GM23338 (cell line): ENCODE measurements around the gene NUP42. TPM values are rescaled to one million over a fixed set of nuclear protein-coding genes. Genes with fewer than 3 reads are reported as not detected.

Experiments used
- ATAC-seq: fragments of 200-7000 bp; cut with Tn5 transposase; 3 replicates; pipeline ENCODE4 v1.9.1; 2020
- DNase-seq: peaks from one replicate; pipeline ENCODE4 v3.0.0-alpha.2; 2015; ENCODE audit warnings: low spot score
- H2AFZ ChIP-seq: fragments of 200-600 bp; sonication (generic); 2 replicates; pipeline ENCODE4 v1.8.0; 2016; ENCODE audit warnings: antibody characterized with exemption, mild to moderate bottlenecking, moderate library complexity
- H3F3A ChIP-seq: fragments of 200-600 bp; sonication (generic); replicated peaks from 2 replicates; pipeline ENCODE4 v1.8.0; 2017; ENCODE audit warnings: antibody characterized with exemption, mixed run types, low read depth
- H3K27ac ChIP-seq: fragments of 200-600 bp; sonication (generic); 2 replicates; pipeline ENCODE4 v1.6.1; 2016; ENCODE audit warnings: low read depth
- H3K27me3 ChIP-seq: fragments of 200-600 bp; sonication (generic); 2 replicates; pipeline ENCODE4 v1.8.0; 2016; ENCODE audit warnings: mild to moderate bottlenecking, mixed run types, moderate library complexity; ENCODE audit not compliant: insufficient read depth
- H3K36me3 ChIP-seq: fragments of 200-600 bp; sonication (generic); 2 replicates; pipeline ENCODE4 v1.8.0; 2016; ENCODE audit warnings: mild to moderate bottlenecking; ENCODE audit not compliant: insufficient read depth
- H3K4me1 ChIP-seq: fragments of 200-600 bp; sonication (generic); 2 replicates; pipeline ENCODE4 v1.8.0; 2016; ENCODE audit warnings: mild to moderate bottlenecking, moderate library complexity; ENCODE audit not compliant: insufficient read depth
- H3K4me2 ChIP-seq: fragments of 200-600 bp; sonication (generic); 2 replicates; pipeline ENCODE4 v1.7.1; 2017; ENCODE audit warnings: mixed run types
- H3K4me3 ChIP-seq: fragments of 200-600 bp; sonication (generic); 2 replicates; pipeline ENCODE4 v1.6.1; 2016; ENCODE audit warnings: mixed run types
- H3K79me2 ChIP-seq: fragments of 200-600 bp; sonication (generic); replicated peaks from 2 replicates; pipeline ENCODE4 v1.8.0; 2017; ENCODE audit warnings: mild to moderate bottlenecking; ENCODE audit not compliant: insufficient read depth
- H3K9me2 ChIP-seq: fragments of 200-600 bp; sonication (generic); 2 replicates; pipeline ENCODE4 v1.8.0; 2017; ENCODE audit not compliant: insufficient read depth
- H4K20me1 ChIP-seq: fragments of 200-600 bp; sonication (generic); replicated peaks from 2 replicates; pipeline ENCODE4 v1.8.0; 2017; ENCODE audit warnings: mild to moderate bottlenecking; ENCODE audit not compliant: insufficient read depth
- H3K27ac Mint-ChIP-seq: 2 replicates; pipeline ENCODE4 v1.8.0; 2020; ENCODE audit warnings: inconsistent platforms, mild to moderate bottlenecking, moderate library complexity, mixed read lengths
- H3K27me3 Mint-ChIP-seq: 3 replicates; pipeline ENCODE4 v1.8.0; 2022; ENCODE audit warnings: low read depth, mild to moderate bottlenecking, moderate library complexity, mixed read lengths, inconsistent platforms; ENCODE audit not compliant: insufficient read depth, poor library complexity
- H3K36me3 Mint-ChIP-seq: 3 replicates; pipeline ENCODE4 v1.8.0; 2021; ENCODE audit warnings: low read depth, mild to moderate bottlenecking, inconsistent platforms, moderate library complexity, mixed read lengths
- H3K4me1 Mint-ChIP-seq: 3 replicates; pipeline ENCODE4 v1.8.0; 2020; ENCODE audit warnings: mild to moderate bottlenecking, inconsistent platforms, mixed read lengths
- H3K4me3 Mint-ChIP-seq: 3 replicates; pipeline ENCODE4 v1.8.0; 2021; ENCODE audit warnings: moderate library complexity, mild to moderate bottlenecking, inconsistent platforms, mixed read lengths
- H3K9me3 Mint-ChIP-seq: 3 replicates; pipeline ENCODE4 v1.8.0; 2020; ENCODE audit warnings: moderate library complexity, mild to moderate bottlenecking, inconsistent platforms, mixed read lengths
- ETS1 ChIP-seq: IDR thresholded peaks from 2 replicates; pipeline ENCODE4 v1.6.1; 2016; ENCODE audit warnings: antibody characterized with exemption
- NANOG ChIP-seq: IDR thresholded peaks from 2 replicates; pipeline ENCODE4 v1.6.1; 2016; ENCODE audit warnings: antibody characterized with exemption, borderline replicate concordance
- POLR2AphosphoS5 ChIP-seq: IDR thresholded peaks from 2 replicates; pipeline ENCODE4 v1.6.1; 2016; ENCODE audit warnings: antibody characterized with exemption, low read depth
- REST ChIP-seq: IDR thresholded peaks from one replicate; pipeline ENCODE4 v1.6.1; 2018; ENCODE audit warnings: antibody characterized with exemption; ENCODE audit not compliant: unreplicated experiment
- ZNF331 ChIP-seq: fragments of 250-450 bp; sonication (Bioruptor Pico); IDR thresholded peaks from 2 replicates; pipeline ENCODE4 v1.5.0; 2020; ENCODE audit warnings: low read depth, mild to moderate bottlenecking, moderate library complexity
- ZNF462 ChIP-seq: fragments of 250-450 bp; sonication (Bioruptor Pico); IDR thresholded peaks from 2 replicates; pipeline ENCODE4 v1.5.0; 2020; ENCODE audit warnings: mild to moderate bottlenecking, moderate library complexity
- polyA plus RNA-seq: library from polyadenylated mRNA; unstranded; fragments of >200 nt; fragmentation: Nextera tagmentation; extraction: Ambion mirVana; gene quantifications from 2 replicates; pipeline ENCODE4 v1.2.1, GENCODE V29; 2016
- total RNA-seq: library from RNA; depleted of rRNA; stranded (reverse); fragments of >200 nt; shearing (Covaris generic); gene quantifications from 2 replicates; pipeline ENCODE4 v1.2.3, GENCODE V29; 2014
- TF ChIP-seq, protein P1 (sequence below), 2 experiments: fragments of 200-600 bp in 1 of 2; sonication (generic) in 1 of 2; conservative IDR thresholded peaks; 2 replicates each; pipeline versions ENCODE4 v1.5.1 to v1.6.1; 2016 to 2017; ENCODE audit warnings: antibody characterized with exemption in 2 of 2, low read depth in 2 of 2, mild to moderate bottlenecking in 2 of 2, moderate library complexity in 1 of 2

NUP42 gene
- total and polyA plus RNA-seq, 2 experiments from 2014 or later: 39.1 to 42.7 TPM

GRCh38 chr7:23232966-23233365 lies 51.1 kb downstream of the NUP42 start:
- H3K27ac Mint-ChIP-seq: no peak overlapping the region
- H3K36me3 Mint-ChIP-seq: no peaks in the 10 kb centered on the region

More at GRCh38 chr7:23232966-23233365, 51.1 kb downstream of the NUP42 start:
- Histone ChIP-seq H3K36me3 (no peaks in the 10 kb centered on the region), H3K27ac (no peak overlapping the region), H3K27me3 (no peaks in the 10 kb centered on the region), H3K4me3 (no peak overlapping the region), H3F3A (no peaks in the 10 kb centered on the region), H3K9me2 (no peaks in the 10 kb centered on the region), H3K4me1 (no peaks in the 10 kb centered on the region), H3K4me2 (no peak overlapping the region), H2AFZ (no peak overlapping the region), H3K79me2 (no peaks in the 10 kb centered on the region), H4K20me1 (no peaks in the 10 kb centered on the region)
- Mint-ChIP-seq H3K9me3 (no peaks in the 10 kb centered on the region), H3K4me1 (peaks cover 4% of the 10 kb centered on the region), H3K4me3 (no peak overlapping the region), H3K27me3 (peaks cover 11% of the 10 kb centered on the region)
- no peak for ATAC-seq
- DNase-seq: peak; percentile 26
- TF ChIP-seq ZNF462 (CRISPR knock-in tag) (no peak), REST (no peak), ETS1 (no peak), ZNF331 (CRISPR knock-in tag) (no peak), NANOG (no peak), POLR2AphosphoS5 (no peak)
- TF ChIP-seq, protein P1, sequence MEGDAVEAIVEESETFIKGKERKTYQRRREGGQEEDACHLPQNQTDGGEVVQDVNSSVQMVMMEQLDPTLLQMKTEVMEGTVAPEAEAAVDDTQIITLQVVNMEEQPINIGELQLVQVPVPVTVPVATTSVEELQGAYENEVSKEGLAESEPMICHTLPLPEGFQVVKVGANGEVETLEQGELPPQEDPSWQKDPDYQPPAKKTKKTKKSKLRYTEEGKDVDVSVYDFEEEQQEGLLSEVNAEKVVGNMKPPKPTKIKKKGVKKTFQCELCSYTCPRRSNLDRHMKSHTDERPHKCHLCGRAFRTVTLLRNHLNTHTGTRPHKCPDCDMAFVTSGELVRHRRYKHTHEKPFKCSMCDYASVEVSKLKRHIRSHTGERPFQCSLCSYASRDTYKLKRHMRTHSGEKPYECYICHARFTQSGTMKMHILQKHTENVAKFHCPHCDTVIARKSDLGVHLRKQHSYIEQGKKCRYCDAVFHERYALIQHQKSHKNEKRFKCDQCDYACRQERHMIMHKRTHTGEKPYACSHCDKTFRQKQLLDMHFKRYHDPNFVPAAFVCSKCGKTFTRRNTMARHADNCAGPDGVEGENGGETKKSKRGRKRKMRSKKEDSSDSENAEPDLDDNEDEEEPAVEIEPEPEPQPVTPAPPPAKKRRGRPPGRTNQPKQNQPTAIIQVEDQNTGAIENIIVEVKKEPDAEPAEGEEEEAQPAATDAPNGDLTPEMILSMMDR (conservative IDR thresholded peaks at IDR 0.05; ENCODE audit: low read depth in 2 of 2): no peak
